ENCODE measurements around the gene FMR1. TPM values are rescaled to one million over a fixed set of nuclear protein-coding genes. Genes with fewer than 3 reads are reported as not detected.

The FMR1 gene
- total and polyA plus RNA-seq, 2 donors (not counting 3 experiments of a cell fraction or from before 2014, with no cell fraction given): 8.8 to 36.4 TPM

GRCh38 chrX:147902270-147902669 is 9.4 kb upstream of the FMR1 start:
- TF ChIP-seq FOS (IDR thresholded peaks at IDR 0.05; ENCODE audit: borderline replicate concordance, insufficient read depth, low read length) (no peak), POLR2A (IDR thresholded peaks at IDR 0.05; ENCODE audit: low read depth, low read length) (no peak), MYC (IDR thresholded peaks at IDR 0.05; ENCODE audit: low read depth, low read length) (no peak), GATA2 (IDR thresholded peaks at IDR 0.05; ENCODE audit: insufficient read depth, insufficient read length, low read depth, low read length) (no peak), EZH2 (IDR thresholded peaks at IDR 0.05; ENCODE audit: borderline replicate concordance, low read depth, low read length, severe bottlenecking) (no peak), JUN (IDR thresholded peaks at IDR 0.05; ENCODE audit: borderline replicate concordance, insufficient read depth, insufficient read length, low read depth) (no peak), POLR2AphosphoS5 (IDR thresholded peaks at IDR 0.05; ENCODE audit: insufficient read depth, low read depth, low read length) (no peak), CTCF (IDR thresholded peaks at IDR 0.05; ENCODE audit: extremely low read depth in 1 of 2, insufficient read depth in 1 of 2, low read depth in 1 of 2, low read length in 2 of 2) (no peak), MAX (IDR thresholded peaks at IDR 0.05; ENCODE audit: insufficient read depth, insufficient read length) (no peak)
- Histone ChIP-seq H4K20me1 (replicated peaks; ENCODE audit: control insufficient read depth, extremely low read depth, insufficient read depth, low read length) (no peaks in the 10 kb centered on the region), H3K9me1 (replicated peaks; ENCODE audit: control insufficient read depth, extremely low read depth, insufficient read depth, low read length) (no peaks in the 10 kb centered on the region), H3K27me3 (ENCODE audit: control insufficient read depth in 2 of 2, insufficient read depth in 2 of 2, low read length in 2 of 2) (no peaks in the 10 kb centered on the region), H2AFZ (ENCODE audit: low read depth, low read length) (no peak overlapping the region), H3K27ac (ENCODE audit: insufficient read depth, low read depth, low read length) (no peak overlapping the region), H3K4me2 (ENCODE audit: insufficient read depth, low read length) (no peak overlapping the region), H3K9me3 (replicated peaks; ENCODE audit: control insufficient read depth, insufficient read depth, low read length) (no peaks in the 10 kb centered on the region), H3K36me3 (ENCODE audit: control insufficient read depth in 2 of 2, extremely low read depth in 1 of 2, insufficient read depth in 2 of 2, low read length in 2 of 2) (no peaks in the 10 kb centered on the region), H3K4me3 (replicated peaks in 1 of 3; ENCODE audit: insufficient read depth in 1 of 3, low read depth in 1 of 3, low read length in 3 of 3) (no peak overlapping the region), H3K9ac (replicated peaks; ENCODE audit: extremely low read depth, insufficient read depth, low read length) (no peak overlapping the region), H3K79me2 (ENCODE audit: control insufficient read depth, insufficient read depth, low read length) (no peaks in the 10 kb centered on the region), H3K4me1 (ENCODE audit: control insufficient read depth, extremely low read depth, insufficient read depth, low read length) (no peaks in the 10 kb centered on the region)
- intact Hi-C loops (cut with micrococcal nuclease): no loop called here
- no peak for FAIRE-seq
- dilution Hi-C loops (cut with MboI; ENCODE audit: extremely low pct_ligation_motif_present, low sequenced_read_pairs): no loop called here
- no peak for DNase-seq (ENCODE audit: low read depth, low spot score)
- CTCF ChIA-PET: no interaction called here
- POLR2A ChIA-PET: no interaction called here
- no TSS peak for BruUV-seq (replicated peaks)
